Mammary epithelial cell (primary cell): ENCODE results near the gene MLN.

Experiments used
- EZH2 ChIP-seq: IDR thresholded peaks from 2 replicates; pipeline ENCODE4 v1.6.1; 2012; ENCODE audit warnings: low read length, inconsistent platforms, borderline replicate concordance
- TF ChIP-seq, protein P1 (sequence below), 2 donors: IDR thresholded peaks in 1 of 2; conservative IDR thresholded peaks in 1 of 2; 2 replicates each; pipeline ENCODE4 v1.5.1; 2011 to 2012; ENCODE audit warnings: inconsistent platforms in 2 of 2, low read length in 2 of 2, mild to moderate bottlenecking in 2 of 2, control low read depth in 1 of 2, low read depth in 1 of 2; ENCODE audit not compliant: insufficient read depth in 1 of 2; ENCODE audit errors: extremely low read depth in 1 of 2

DNA sequence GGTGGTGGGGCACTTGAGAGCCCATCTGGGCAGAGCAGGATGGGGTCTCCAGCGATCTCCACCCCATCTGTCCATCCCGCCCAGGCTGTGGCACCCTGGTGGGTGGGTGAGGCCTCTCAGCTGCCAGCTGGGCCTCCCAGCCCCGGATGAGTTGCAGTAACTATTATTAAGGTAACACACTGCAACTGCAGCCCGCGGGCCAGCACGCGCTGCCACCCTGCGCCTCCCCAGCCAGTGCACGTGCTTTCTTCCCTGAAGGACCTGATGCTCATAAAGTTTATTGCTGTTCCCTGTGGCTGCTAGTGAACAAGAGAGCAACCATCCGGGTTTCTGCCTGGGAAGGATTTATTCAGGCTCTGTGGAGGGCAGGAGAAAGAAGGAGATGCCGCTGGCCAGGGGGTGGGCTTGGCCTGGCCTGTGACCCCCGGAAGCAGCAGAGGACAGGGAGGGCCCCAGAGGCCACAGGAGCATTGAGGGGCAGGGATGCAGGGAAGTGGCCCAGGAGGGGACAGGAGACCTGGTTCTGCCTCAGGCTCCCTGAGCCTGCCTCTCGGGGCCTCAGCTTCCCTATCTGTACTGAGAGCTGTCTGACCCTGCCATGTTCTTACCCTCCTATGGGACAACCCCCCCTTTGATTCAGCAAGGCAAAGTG lies 58.8 kb downstream of the MLN start:
- TF ChIP-seq, protein P1, sequence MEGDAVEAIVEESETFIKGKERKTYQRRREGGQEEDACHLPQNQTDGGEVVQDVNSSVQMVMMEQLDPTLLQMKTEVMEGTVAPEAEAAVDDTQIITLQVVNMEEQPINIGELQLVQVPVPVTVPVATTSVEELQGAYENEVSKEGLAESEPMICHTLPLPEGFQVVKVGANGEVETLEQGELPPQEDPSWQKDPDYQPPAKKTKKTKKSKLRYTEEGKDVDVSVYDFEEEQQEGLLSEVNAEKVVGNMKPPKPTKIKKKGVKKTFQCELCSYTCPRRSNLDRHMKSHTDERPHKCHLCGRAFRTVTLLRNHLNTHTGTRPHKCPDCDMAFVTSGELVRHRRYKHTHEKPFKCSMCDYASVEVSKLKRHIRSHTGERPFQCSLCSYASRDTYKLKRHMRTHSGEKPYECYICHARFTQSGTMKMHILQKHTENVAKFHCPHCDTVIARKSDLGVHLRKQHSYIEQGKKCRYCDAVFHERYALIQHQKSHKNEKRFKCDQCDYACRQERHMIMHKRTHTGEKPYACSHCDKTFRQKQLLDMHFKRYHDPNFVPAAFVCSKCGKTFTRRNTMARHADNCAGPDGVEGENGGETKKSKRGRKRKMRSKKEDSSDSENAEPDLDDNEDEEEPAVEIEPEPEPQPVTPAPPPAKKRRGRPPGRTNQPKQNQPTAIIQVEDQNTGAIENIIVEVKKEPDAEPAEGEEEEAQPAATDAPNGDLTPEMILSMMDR (conservative IDR thresholded peaks at IDR 0.05 in 1 of 2, IDR thresholded peaks at IDR 0.05 in 1 of 2; ENCODE audit: extremely low read depth in 1 of 2, insufficient read depth in 1 of 2, low read depth in 1 of 2, low read length in 2 of 2): no peak
- TF ChIP-seq EZH2: no peak
